SK-MEL-5 (cell line): ENCODE measurements around the gene FANCF. TPM values are rescaled to one million over a fixed set of nuclear protein-coding genes. Genes with fewer than 3 reads are reported as not detected.
A peak's percentile ranks its signal among the peaks of the same experiment; 100 is the strongest.

Experiments
- DNase-seq: peaks from one replicate; pipeline ENCODE4 v3.0.0-alpha.2; 2016; ENCODE audit warnings: low read depth, low spot score
- in situ Hi-C: cut with HindIII; loops from 2 replicates; pipeline ENCODE4 v1.10.0; 2016; ENCODE audit warnings: low sequenced_read_pairs, high pct_unique_total_duplicates, low pct_unique_long_range_greater_than_20kb
- total RNA-seq: library from RNA; depleted of rRNA; stranded (reverse); fragments of >200 nt; shearing (Covaris generic); gene quantifications from 2 replicates; pipeline ENCODE4 v1.2.3, GENCODE V29; 2014; rRNA removed

FANCF gene
- total RNA-seq, 1 experiment from 2014 or later: 23.5 TPM

- peak; percentile 21 for DNase-seq
- in situ Hi-C loops: no loop called here
These were observed 7.8 kb upstream of the FANCF start for GRCh38 chr11:22633354-22633902.

- no peak for DNase-seq
- in situ Hi-C loops: no loop called here
These were observed 1.8 kb upstream of the FANCF start for GRCh38 chr11:22627421-22627820.

- in situ Hi-C loops: no loop called here
- no peak for DNase-seq
These were observed 1.1 kb upstream of the FANCF start for GRCh38 chr11:22626573-22627239.

GRCh38 chr11:22624742-22625447 is 728 bp downstream of the FANCF start:
- in situ Hi-C loops: no loop called here
- peak; percentile 60 for DNase-seq

GRCh38 chr11:22617868-22618267 is 7.8 kb downstream of the FANCF start:
- in situ Hi-C loops: no loop called here
- DNase-seq: no peak

GRCh38 chr11:22603933-22604332 is 21.7 kb downstream of the FANCF start:
- in situ Hi-C loops: no loop called here
- no peak for DNase-seq

- DNase-seq: no peak
- in situ Hi-C loops: no loop called here
These were observed 23.1 kb downstream of the FANCF start for GRCh38 chr11:22602504-22602903.

GRCh38 chr11:22599458-22599857 is 26.2 kb downstream of the FANCF start:
- DNase-seq: no peak
- in situ Hi-C loops: no loop called here

GRCh38 chr11:22597062-22597461 is 28.6 kb downstream of the FANCF start:
- in situ Hi-C loops: no loop called here
- DNase-seq: no peak

GRCh38 chr11:22584976-22585375 is 40.6 kb downstream of the FANCF start:
- no peak for DNase-seq
- in situ Hi-C loops: no loop called here

- in situ Hi-C loops: no loop called here
These were observed 41.6 kb downstream of the FANCF start for GRCh38 chr11:22583963-22584492.

GRCh38 chr11:22582151-22582410 is 43.5 kb downstream of the FANCF start:
- DNase-seq: no peak
- in situ Hi-C loops: no loop called here

More at GRCh38 chr11:22583963-22584492, 41.6 kb downstream of the FANCF start:
- DNase-seq: no peak

GRCh38 chr11:22581354-22582150 is 44.1 kb downstream of the FANCF start:
- DNase-seq: no peak
- in situ Hi-C loops: no loop called here

GRCh38 chr11:22577854-22578253 is 47.8 kb downstream of the FANCF start:
- in situ Hi-C loops: no loop called here
- no peak for DNase-seq

Other genes starting within 250 kb of the FANCF start
- 8.5 and 9.1 TPM in 2 replicates for gene GAS2, start 40.8 kb upstream of the FANCF start, total RNA-seq
- gene SVIP, start 204.0 kb upstream of the FANCF start, total RNA-seq: 34.8 and 37.3 TPM in 2 replicates
- gene CCDC179, start 234.7 kb upstream of the FANCF start, total RNA-seq: not detected in 2 replicates